AG08395 (cell line): ENCODE data around the gene PHETA2.

Experiments used
- DNase-seq: peaks from one replicate; pipeline ENCODE4 v3.0.0; 2012; ENCODE audit warnings: mixed read lengths, low spot score

The PHETA2 gene

GRCh38 chr22:42074132-42074811 lies at the start of gene PHETA2:
PHETA2 (plus strand) TSS chr22:42074248; CDS start chr22:42077294, 3,046 bp downstream.
- peak; percentile 50 for DNase-seq

- DNase-seq: no peak
These were observed 48.6 kb upstream of the PHETA2 start for GRCh38 chr22:42025421-42025820.

DNA sequence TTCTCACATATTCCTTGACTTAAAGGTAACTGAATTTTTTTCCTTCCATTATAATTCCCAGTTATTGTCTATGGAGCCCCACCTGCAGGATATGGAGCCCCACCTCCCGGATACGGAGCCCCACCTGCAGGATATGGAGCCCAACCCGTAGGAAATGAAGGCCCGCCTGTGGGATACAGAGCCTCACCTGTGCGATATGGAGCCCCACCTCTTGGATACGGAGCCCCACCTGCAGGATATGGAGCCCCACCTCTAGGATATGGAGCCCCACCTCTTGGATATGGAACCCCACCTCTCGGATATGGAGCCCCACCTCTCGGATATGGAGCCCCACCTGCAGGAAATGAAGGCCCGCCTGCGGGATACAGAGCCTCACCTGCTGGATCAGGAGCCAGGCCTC lies 47.3 kb upstream of the PHETA2 start:
- no peak for DNase-seq

DNA sequence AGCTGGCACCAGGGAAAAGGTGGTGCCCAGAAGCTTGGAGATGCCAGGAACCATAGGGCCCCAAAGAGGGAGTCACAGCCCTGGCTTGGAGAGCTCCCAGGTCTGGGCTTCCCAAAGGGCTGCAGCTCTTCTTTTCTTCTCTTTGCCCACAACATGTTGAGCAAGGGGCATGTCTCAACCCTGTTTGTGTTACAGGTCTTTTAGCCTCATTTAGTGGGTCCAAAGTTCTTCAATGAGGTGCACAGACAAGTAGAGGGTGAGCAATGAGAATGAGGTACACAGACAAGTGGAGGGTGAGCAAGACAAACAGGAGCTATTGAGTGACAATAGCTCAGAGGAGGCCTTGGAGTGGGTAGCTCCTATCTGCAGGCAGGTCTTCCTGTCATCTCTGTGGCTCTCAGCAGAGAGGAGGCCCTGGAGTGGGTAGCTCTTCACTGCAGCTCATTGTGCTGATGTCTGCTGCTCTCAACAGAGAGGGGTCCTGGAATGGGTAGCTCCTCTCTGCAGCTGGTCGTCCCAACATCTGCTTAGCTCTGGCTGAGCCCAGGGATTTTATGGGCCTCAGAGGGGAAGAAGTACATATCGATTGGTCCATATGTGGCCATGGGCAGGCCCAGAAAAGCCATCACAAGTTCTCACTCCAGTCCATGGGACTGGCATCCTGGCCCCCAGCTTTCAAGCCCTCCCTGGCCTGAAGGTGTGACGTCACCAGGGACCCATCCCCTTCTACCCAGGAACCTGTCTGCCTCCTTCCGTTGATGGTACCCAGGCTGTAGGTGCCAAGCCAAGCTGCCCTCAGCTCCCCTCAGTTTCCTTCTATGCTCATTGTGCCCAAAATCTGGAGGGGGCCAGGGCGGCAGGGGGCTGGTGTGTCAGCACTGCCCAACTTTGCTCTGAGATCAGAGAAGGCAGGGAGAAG lies 40.5 kb upstream of the PHETA2 start:
- no peak for DNase-seq

- no peak for DNase-seq
These were observed 38.8 kb upstream of the PHETA2 start for GRCh38 chr22:42035256-42035655.

- peak; percentile 8 for DNase-seq
These were observed 34.8 kb upstream of the PHETA2 start for GRCh38 chr22:42039271-42039670.

- no peak for DNase-seq
These were observed 32.3 kb upstream of the PHETA2 start for GRCh38 chr22:42041784-42042183.

DNA sequence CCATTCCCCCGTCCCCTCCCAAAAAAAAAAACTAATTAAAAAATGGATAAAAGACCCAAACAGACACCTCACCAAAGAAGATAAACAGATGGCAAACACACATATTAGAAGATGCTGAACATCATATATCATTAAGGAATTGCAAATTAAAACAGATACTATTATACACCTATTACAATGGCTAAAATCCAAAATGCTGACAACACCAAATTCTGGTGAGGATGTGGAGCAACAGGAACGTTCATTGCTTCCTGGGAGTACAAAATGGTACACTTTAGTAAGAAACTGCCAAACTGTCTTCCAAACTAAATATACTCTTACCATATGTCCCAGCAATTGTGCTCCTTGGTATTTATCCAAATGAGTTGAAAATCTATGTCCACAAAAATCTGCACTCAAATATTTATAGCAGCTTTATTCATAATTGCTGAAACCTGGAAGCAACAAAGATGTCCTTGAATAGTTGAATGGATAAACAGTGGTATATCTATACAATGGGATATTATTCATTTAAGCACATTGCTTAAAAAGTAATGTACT lies 23.3 kb upstream of the PHETA2 start:
- DNase-seq: no peak

- no peak for DNase-seq
These were observed 21.3 kb upstream of the PHETA2 start for GRCh38 chr22:42052765-42053164.

DNA sequence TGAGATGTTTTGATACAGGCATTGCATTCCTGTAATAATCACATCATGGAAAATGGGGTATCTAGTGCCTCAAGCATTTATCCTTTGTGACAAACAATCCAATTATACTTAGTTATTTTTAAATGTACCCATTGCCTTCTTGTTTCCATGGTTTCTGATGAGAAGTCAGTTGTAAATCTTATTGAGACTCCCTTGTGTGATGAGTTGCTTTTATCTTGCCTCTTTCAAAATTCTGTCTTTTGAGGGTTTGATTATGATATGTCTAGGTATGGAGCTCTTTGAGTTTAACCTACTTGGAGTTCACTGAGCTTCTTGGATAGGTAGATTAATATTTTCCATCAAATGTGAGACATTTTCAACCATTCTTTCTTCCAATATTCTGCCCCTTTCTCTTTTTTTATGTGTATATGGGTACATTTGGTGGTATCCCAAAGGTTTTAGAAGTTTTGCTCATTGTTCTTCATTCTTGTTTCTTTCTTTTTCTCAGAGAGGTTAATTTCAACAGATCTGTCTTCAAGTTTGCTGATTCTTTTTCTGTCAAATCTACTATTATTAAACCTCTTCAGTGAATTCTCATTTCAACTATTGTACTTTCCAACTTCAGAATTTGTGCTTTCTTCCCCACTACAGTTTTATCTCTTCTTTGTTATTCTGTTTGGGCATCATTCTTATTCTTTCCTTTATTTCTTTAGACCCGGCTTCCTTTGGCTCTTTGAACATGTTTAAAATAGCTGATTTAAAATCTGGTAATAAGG lies 17.1 kb upstream of the PHETA2 start:
- no peak for DNase-seq

DNA sequence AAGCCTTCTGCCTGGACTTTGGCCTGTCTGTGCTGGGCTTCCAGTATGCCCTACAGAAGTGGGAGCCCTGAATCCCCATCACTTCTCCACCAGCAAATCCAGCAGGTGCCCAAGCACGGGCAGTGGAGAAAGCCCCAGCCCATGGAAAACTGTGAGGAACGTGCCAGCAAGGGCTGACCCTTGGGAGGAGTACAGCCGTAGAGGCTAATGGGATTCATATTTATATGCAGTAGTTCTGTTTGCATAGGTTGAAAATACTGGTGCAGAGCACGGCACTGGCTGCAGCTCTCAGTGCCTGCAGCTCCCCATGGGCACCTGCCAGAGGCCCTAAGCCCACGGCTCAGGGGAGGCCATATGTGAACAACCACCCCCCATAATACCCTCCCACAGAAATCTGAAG lies 13.6 kb upstream of the PHETA2 start:
- no peak for DNase-seq

DNA sequence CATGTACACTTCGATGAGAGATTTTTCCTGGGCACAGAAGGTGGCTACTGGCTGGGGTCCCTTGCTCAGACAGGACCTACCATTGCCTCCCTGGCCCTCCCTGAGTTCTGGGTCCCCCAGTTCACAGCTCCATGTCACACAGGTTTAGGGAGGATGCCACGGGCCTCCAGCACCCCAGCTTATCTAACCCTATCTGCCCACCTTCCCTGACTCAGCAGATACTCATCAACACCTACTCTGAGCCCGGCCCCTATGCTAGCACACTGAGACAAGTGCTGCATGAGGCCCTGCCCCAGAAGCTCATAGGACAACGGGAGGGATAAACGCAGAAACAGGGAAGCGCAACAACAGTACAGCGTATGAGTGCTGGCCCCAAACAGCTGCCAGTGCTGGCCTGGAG lies 13.0 kb upstream of the PHETA2 start:
- DNase-seq: no peak

GRCh38 chr22:42062506-42063170 lies 11.4 kb upstream of the PHETA2 start:
- no peak for DNase-seq

DNA sequence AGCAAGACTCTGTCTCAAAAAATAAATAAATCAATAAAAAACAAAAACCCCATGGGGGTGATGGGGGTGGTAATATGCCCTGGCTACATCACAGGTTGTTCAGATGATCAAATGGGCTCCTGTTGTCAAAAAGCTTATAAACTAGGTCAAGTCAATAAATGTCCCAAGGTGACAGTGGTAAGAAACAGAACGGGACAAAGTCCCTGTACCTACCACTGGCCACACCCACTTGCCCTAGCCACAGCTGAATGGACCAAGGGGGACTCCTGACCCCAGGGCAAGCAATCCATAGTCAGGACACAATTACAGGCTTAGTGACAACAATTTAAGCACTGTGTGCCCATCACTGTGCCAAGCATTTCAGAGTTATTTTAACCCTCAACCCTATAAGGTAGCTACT lies 9.4 kb upstream of the PHETA2 start:
- DNase-seq: no peak

DNA sequence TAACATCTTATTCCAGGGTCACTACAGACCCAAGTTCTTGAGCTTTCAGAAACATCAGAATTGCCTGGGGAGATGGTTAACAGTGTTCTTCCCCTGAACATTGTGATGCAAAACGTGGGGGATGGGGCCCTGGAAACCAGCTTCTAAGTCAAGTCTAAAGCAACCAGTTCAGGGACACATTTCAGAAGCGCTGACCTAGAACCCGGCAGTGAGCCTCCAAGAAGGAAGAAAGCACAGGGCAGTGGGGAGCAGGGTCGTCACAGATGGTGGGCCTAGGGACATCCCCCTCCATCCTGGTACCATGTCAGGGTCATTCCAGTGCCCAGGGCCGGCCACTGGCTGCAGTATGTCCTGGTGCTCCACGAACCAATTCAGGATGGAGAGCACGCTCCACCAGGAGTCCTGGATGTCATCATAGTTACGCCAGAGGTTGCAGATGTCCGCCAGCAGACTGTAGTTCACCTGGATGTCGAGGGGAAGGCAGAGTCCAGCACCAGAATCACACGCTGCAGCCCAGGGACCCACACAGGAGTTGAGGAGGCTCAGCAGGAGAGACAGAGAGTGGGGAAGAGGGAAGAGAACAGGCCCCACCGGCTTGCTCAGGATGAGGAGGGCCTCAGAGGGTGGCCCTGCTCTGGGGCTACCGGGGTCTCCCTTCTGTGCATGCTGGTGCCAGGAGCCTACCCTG lies 8.5 kb upstream of the PHETA2 start:
- no peak for DNase-seq

DNA sequence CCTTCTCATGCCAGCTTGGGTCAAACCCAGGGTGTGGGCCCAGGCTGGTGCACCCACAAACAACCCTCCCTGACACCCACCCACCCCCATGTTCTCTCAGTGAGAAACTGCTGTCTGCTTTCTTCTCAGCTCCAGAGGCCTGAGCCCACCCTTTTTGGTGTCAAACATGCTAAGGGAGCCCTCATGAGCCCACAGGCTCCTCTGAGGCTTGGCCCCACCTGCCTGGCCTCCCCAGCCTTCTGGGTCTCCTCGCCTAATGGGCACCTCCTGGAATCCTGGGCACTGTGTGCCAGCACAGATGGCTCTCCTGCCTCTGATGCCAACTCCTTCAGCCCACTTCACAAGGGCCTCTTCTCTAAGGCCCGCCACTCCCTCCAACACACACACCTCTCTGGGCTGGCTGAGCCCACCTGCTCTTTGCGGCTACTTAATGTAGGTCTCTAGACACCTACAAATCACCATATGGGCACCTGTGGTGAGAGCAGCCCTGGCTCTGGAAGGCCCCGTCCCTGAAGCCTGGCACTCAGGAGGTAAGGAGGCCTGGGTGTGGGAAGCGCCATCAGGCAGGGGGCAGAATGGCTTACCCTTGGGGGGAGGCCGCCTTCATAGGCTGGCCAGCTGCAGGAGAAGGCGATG lies 7.8 kb upstream of the PHETA2 start:
- DNase-seq: no peak

DNA sequence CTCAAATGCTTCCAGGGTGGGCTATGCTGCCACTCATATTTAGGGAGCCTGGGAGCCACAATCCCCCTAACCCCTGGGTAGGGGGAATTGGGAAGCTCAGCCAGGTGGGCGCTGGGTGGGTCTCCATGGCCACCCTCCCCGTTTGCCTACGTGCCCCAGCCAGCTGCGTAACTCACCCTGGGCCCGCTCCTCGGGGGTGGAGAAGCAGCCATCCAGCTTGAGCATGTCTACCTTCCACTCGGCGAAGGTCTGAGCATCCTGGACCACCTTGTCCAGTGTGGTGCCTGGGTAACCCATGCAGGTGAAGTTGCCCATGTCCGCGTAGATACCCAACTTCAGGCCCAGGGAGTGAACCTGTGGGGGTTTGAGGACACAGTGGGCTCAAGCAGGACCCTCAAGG lies 7.1 kb upstream of the PHETA2 start:
- DNase-seq: no peak

DNA sequence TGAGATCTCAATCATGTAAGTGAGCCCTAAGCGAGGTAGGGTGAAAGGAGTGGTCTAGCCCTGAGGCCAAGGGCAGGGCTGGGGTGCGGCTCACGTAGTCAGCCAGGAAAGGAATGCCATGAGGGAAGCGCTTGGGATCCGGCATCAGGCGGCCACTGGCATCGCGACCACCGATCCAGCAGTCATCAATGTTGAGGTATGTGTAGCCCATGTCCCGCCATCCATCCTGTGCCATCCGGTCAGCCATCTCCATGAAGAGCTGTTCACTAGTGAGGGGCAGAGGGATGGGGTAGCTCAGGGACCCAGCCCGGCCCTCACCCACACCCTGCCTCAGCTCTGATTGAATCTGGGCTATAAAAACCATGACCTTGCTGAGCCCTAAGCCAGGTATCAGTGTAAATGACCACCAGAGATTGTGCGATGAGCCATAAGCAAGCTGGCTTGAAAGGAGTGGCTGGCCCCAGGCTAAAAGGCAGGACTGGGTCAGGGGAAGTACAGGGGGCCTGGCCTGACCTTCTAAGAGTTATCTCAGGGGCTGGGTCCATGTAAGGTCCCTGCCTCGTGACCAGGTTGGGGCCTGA lies 6.3 kb upstream of the PHETA2 start:
- DNase-seq: no peak

GRCh38 chr22:42068291-42068690 lies 5.8 kb upstream of the PHETA2 start:
- DNase-seq: no peak

- DNase-seq: no peak
These were observed 4.1 kb upstream of the PHETA2 start for GRCh38 chr22:42069801-42070516.
